Stimulated activated naive CD8-positive, alpha-beta T cell treated with anti-CD3 and anti-CD28 coated beads, Interleukin-15, Interleukin-2, amounts not matched to agents 100 ng/mL and 50 ng/mL, for 24 hours (primary cell): Measurements from ENCODE around the gene ZDHHC5.
A peak's percentile ranks its signal among the peaks of the same experiment; 100 is the strongest.
"Not testable (repeated sequence)": the region's sequence is repeated elsewhere in the genome, so short reads cannot be mapped to it uniquely, and the experiment has no call there.

Experiments used
- H3K27ac Mint-ChIP-seq: one replicate; pipeline ENCODE4 v1.8.0; 2021; ENCODE audit warnings: mild to moderate bottlenecking, mixed read lengths
- H3K27me3 Mint-ChIP-seq: one replicate; pipeline ENCODE4 v1.8.0; 2021; ENCODE audit warnings: mixed read lengths
- H3K36me3 Mint-ChIP-seq: one replicate; pipeline ENCODE4 v1.8.0; 2021; ENCODE audit warnings: low read depth, mixed read lengths
- H3K4me1 Mint-ChIP-seq: one replicate; pipeline ENCODE4 v1.8.0; 2021; ENCODE audit warnings: low read depth, mixed read lengths
- H3K4me3 Mint-ChIP-seq: one replicate; pipeline ENCODE4 v1.8.0; 2021; ENCODE audit warnings: mild to moderate bottlenecking, mixed read lengths
- H3K9me3 Mint-ChIP-seq: one replicate; pipeline ENCODE4 v1.8.0; 2021; ENCODE audit warnings: mixed read lengths

ZDHHC5 gene

DNA sequence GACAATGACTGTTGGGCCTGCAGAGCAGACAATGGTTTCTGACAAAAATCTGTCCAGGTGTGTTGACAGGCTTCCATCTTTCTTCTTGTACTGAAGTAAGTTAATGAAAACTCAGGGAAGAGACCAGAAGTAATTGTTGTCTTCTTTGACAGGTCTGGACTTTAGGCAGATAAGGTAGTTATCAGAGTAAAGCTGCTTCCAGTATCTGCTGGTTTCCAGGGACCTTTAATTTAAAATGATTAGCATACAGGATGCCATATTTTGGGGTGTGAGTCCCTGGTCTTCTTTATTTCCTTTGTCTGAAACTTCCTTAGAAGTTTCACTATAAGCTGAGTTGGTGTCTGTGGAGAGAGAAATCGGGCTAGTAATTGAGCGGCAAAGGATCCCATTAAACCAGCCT lies 45.9 kb downstream of the ZDHHC5 start:
- peak overlapping the region; percentile 98 for H3K4me3 Mint-ChIP-seq
- no peaks in the 10 kb centered on the region for H3K9me3 Mint-ChIP-seq
- peaks cover 19% of the 10 kb centered on the region for H3K36me3 Mint-ChIP-seq
- peak overlapping the region; percentile 47 for H3K27ac Mint-ChIP-seq
- no peaks in the 10 kb centered on the region for H3K27me3 Mint-ChIP-seq
- H3K4me1 Mint-ChIP-seq: peaks cover 48% of the 10 kb centered on the region

DNA sequence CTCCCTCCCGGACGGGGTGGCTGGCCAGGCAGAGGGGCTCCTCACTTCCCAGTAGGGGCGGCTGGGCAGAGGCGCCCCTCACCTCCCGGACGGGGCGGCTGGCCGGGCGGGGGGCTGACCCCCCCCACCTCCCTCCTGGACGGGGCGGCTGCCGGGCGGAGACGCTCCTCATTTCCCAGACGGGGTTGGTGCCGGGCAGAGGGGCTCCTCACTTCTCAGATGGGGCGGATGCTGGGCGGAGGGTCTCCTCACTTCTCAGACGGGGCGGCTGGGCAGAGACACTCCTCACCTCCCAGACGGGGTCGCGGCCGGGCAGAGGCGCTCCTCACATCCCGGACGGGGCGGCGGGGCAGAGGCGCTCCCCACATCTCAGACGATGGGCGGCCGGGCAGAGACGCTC lies 48.8 kb downstream of the ZDHHC5 start:
- H3K9me3 Mint-ChIP-seq, H3K27me3 Mint-ChIP-seq, H3K27ac Mint-ChIP-seq, H3K4me3 Mint-ChIP-seq: not testable (repeated sequence)
- Mint-ChIP-seq H3K36me3 (peaks cover 28% of the 10 kb centered on the region), H3K4me1 (peaks cover 25% of the 10 kb centered on the region)

DNA sequence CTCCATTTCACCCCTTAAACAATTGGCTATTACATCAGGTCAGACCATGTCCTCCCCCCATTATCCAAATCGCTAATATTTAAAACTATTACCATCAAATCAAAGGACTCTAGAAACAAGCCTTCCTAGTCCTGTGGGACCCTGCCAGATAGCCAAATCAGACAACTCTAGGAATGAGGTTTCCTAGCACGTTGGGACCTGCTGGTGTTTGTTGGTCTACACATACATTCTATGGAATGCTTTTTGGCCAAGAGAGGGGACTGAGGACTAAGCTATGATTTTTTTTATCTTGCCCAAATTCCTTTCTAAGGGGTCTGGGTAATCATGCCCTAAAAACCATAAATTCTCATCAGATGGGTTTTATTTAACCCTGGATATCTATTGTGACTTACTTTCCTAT lies 59.3 kb downstream of the ZDHHC5 start:
- Mint-ChIP-seq H3K27ac (no peak overlapping the region), H3K9me3 (no peaks in the 10 kb centered on the region), H3K36me3 (peaks cover 26% of the 10 kb centered on the region), H3K27me3 (no peaks in the 10 kb centered on the region), H3K4me3 (no peak overlapping the region), H3K4me1 (peaks cover 20% of the 10 kb centered on the region)

DNA sequence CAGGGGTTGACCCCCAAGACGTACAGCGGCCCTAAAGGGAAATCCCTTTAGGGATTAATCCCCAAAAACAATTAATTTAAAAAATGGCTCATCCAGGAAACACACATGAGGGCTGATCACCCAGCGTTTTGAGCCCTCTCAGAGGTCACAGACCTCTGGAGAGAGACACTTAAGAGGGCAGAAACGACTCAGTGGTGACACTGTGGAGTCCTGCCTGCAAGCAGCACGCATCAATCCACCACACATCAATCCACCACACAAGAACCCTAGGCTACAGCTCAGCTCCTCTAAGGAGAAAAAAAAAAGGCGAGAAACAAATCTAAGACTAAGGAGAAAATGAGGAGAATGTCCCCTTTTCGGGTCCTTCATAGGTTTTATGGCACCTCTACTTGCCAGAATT lies 60.9 kb downstream of the ZDHHC5 start:
- Mint-ChIP-seq H3K4me3 (no peak overlapping the region), H3K4me1 (peaks cover 20% of the 10 kb centered on the region), H3K9me3 (no peaks in the 10 kb centered on the region), H3K27me3 (no peaks in the 10 kb centered on the region), H3K36me3 (peaks cover 27% of the 10 kb centered on the region), H3K27ac (peak overlapping the region; percentile 41)

DNA sequence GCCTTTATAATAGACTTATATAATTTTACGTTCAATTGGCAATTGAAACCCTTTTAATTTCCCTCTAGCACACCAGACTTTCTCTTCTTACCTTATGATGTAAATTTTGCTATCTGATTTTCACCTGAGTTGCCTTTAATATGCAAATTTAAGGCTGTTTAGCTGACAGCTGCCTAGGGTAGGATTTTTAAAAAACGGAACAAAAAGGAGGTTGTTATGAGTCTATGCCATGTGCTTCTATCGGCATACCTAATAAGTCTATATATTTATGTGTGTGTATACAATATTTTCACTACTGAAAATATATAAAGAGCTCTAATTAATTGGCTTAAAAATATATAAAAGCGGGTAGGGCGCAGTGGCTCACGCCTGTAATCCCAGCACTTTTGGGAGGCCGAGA lies 61.6 kb downstream of the ZDHHC5 start:
- H3K36me3 Mint-ChIP-seq: peaks cover 27% of the 10 kb centered on the region
- no peak overlapping the region for H3K4me3 Mint-ChIP-seq
- no peak overlapping the region for H3K27ac Mint-ChIP-seq
- no peaks in the 10 kb centered on the region for H3K27me3 Mint-ChIP-seq
- H3K9me3 Mint-ChIP-seq: no peaks in the 10 kb centered on the region
- H3K4me1 Mint-ChIP-seq: peaks cover 20% of the 10 kb centered on the region

DNA sequence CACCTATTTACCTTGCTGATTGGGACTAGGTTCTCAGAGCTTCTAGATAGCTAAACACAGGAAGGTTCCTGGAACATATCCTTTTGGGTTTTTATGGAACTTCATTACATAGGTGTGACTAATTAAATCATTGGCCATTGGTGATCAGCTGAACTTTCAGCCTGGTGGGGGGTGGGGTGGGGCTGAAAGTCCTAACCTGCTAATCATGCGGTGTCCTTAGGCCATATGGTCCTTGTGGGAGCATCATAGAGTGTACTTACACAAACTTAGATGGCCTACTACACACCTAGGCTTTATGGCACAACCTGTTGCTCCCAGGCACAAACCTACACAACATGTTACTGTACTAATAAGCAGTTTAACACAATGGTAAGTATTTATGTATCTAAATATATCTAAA lies 64.7 kb downstream of the ZDHHC5 start:
- no peaks in the 10 kb centered on the region for H3K27me3 Mint-ChIP-seq
- peaks cover 18% of the 10 kb centered on the region for H3K4me1 Mint-ChIP-seq
- no peaks in the 10 kb centered on the region for H3K9me3 Mint-ChIP-seq
- no peak overlapping the region for H3K27ac Mint-ChIP-seq
- H3K4me3 Mint-ChIP-seq: no peak overlapping the region
- H3K36me3 Mint-ChIP-seq: peaks cover 34% of the 10 kb centered on the region

DNA sequence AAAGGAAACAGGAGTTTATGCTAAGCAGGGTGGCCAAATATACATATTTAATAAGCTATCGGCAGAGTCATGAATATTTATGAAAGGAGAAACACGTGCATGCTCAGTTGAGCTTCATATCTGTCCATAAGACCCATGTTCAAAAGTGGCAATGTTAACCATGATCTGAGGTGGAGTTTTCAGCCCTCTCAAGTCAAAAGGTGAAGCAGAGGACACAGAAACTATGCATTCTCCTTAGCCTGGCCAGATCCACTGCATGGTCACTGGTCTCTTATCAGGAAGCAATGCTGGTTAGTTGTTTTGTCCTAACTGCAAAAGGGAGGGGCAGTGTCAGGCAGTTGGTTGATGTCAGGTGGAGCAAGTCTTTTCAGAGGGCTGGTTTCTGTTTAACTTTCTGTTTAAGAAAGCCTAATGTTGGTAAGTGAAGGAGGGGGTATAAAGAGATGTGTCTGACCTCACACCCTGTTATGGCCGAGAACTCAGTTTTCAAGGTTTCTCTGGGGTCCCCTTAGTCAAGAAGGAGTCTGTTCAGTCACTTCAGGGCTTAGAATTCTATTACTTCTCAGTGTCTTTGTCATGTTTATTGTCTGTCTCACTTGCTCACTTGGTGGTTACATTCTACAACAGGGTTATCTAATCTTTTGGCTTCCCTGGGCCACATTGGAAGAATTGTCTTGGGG lies 67.8 kb downstream of the ZDHHC5 start:
- H3K9me3 Mint-ChIP-seq: no peaks in the 10 kb centered on the region
- H3K4me1 Mint-ChIP-seq: peaks cover 9% of the 10 kb centered on the region
- H3K27ac Mint-ChIP-seq: peak overlapping the region; percentile 62
- H3K4me3 Mint-ChIP-seq: no peak overlapping the region
- H3K36me3 Mint-ChIP-seq: peaks cover 36% of the 10 kb centered on the region
- H3K27me3 Mint-ChIP-seq: no peaks in the 10 kb centered on the region

DNA sequence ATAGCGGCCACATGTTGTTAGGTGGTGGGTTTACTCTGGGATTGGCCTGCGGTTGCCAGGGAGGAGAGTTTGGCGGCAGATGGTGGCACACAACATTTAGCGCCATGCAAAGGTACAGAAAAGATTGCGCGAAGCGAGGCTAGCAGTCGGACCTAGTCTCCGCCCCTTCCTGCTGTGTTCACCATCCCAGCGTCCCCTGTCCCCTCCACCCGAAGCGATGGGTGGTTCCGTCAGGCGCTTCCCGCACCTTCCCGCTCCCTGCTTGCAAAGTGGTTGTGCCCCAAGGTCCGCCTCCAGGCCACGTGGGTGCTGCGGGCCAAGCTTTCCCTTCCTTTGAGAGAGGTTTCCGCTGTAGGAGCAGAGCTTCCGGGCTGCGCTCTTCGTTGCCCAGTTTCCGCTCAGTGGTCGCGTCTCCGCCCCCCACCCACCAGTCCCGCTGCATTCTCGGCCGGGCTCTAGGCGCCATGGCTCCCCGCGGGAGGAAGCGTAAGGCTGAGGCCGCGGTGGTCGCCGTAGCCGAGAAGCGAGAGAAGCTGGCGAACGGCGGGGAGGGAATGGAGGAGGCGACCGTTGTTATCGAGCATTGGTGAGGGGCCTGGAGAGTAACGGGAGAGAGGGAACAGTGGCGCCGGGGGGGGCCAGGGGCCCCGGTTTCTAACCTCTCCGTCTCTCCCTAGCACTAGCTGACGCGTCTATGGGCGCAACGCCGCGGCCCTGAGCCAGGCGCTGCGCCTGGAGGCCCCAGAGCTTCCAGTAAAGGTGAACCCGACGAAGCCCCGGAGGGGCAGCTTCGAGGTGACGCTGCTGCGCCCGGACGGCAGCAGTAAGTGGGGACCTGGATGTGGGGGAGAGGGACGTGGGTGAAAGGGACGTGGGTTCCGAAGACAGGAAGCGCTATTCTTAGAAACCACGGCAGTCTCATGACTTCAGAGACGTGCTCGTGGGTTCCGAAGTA lies 73.5 kb downstream of the ZDHHC5 start, which contains the start of gene SELENOH:
Gene SELENOH, plus strand, starts transcription at position 360 of the 955 bp plus-strand sequence. Its CDS starts 105 bp downstream, at position 465.
- Mint-ChIP-seq H3K9me3 (no peaks in the 10 kb centered on the region), H3K4me3 (peak within 1 kb of the TSS; percentile 97), H3K4me1 (peaks cover 47% of the 10 kb centered on the region), H3K36me3 (peaks cover 58% of the 10 kb centered on the region), H3K27me3 (no peaks in the 10 kb centered on the region), H3K27ac (peak within 1 kb of the TSS; percentile 99)

DNA sequence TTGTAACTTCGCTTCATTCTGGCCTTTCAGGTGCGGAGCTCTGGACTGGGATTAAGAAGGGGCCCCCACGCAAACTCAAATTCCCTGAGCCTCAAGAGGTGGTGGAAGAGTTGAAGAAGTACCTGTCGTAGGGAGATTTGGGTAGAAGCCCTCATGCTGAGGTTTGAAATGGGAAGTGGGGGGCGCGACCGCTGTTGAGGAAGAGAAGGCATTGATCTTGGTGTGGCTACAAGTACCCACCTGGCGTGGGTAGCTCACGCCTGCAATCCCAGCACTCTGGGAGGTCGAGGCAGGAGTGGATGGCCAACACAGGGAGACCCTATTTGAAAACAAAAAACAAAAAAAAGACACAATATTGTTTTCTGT lies 74.2 kb downstream of the ZDHHC5 start:
- Mint-ChIP-seq H3K9me3 (no peaks in the 10 kb centered on the region), H3K27me3 (no peaks in the 10 kb centered on the region), H3K27ac (peak overlapping the region; percentile 99), H3K36me3 (peaks cover 58% of the 10 kb centered on the region), H3K4me1 (peaks cover 54% of the 10 kb centered on the region), H3K4me3 (peak overlapping the region; percentile 97)

DNA sequence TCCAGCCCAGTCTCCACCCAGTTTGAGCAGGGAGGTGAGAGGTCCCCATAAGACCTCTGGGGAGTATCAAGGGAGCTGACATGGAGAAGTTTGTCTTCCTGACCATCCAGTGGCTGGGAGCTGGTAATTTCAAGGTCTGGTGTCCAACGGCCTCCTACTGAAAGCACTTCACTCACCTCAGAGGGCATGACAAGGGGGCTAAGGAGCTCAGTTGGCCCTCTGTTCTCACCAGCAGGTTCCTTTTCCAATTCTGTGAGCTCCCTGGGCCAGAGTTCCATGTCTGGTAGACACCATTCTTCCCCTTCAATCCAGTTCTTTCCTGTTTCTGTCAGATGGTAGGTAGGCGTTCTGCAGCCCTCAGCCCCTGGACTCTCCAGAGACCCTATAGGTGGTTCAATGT lies 76.4 kb downstream of the ZDHHC5 start:
- peaks cover 41% of the 10 kb centered on the region for H3K36me3 Mint-ChIP-seq
- H3K27ac Mint-ChIP-seq: peak overlapping the region; percentile 79
- H3K4me1 Mint-ChIP-seq: peaks cover 62% of the 10 kb centered on the region
- no peaks in the 10 kb centered on the region for H3K27me3 Mint-ChIP-seq
- H3K4me3 Mint-ChIP-seq: peak overlapping the region; percentile 51
- no peaks in the 10 kb centered on the region for H3K9me3 Mint-ChIP-seq

DNA sequence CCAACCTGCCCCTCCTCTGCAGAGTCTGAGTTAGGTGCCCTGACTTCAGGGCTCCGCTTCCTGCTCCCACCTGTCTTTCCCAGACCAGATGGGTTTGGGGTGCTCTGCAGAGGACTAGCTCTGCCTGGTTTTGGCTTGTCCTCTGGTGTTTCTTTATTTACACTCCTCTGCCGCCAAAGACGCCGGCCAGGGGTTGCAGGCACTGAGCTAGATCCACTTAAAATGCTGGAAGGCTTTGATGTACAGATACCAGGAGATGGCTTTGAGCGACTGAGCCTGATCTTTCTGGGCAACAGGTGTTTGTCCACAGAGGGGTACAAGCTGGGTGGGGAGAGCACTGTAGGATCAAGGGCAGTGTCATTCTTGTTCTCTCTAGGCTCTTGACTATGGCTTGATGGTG lies 77.3 kb downstream of the ZDHHC5 start:
- Mint-ChIP-seq H3K4me3 (no peak overlapping the region), H3K27ac (peak overlapping the region; percentile 46), H3K27me3 (no peaks in the 10 kb centered on the region), H3K36me3 (peaks cover 36% of the 10 kb centered on the region), H3K9me3 (no peaks in the 10 kb centered on the region), H3K4me1 (peaks cover 62% of the 10 kb centered on the region)

DNA sequence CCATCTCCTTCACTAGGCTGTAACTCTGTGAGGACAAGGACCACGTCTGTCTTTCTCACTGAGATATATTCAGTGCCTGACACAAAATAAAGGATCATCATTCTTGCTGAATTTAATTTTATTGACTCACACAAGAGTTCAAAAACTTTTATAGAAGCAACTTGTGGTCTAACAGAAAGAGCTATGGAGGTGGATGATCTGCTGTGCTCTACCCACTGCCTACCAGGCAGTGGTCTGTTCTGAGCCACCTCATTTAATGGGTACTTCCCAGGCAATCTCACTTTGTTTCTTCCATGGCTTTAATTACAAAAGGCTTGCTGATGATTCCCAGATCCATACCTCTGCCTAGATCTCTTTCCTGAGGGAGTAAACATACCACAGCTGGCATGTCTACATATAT lies 79.0 kb downstream of the ZDHHC5 start:
- H3K36me3 Mint-ChIP-seq: peaks cover 34% of the 10 kb centered on the region
- H3K9me3 Mint-ChIP-seq: no peaks in the 10 kb centered on the region
- no peak overlapping the region for H3K4me3 Mint-ChIP-seq
- no peaks in the 10 kb centered on the region for H3K27me3 Mint-ChIP-seq
- peak overlapping the region; percentile 38 for H3K27ac Mint-ChIP-seq
- peaks cover 56% of the 10 kb centered on the region for H3K4me1 Mint-ChIP-seq
